ENCODE results near the gene MAGI1. TPM values are rescaled to one million over a fixed set of nuclear protein-coding genes. Genes with fewer than 3 reads are reported as not detected.

MAGI1 gene
- total RNA-seq, 6 donors from 2014 or later, result 33.0 to 72.9 (median 62.4) TPM

GRCh38 chr3:65448120-65448519 is 590.6 kb downstream of the MAGI1 start:
- Histone ChIP-seq H3K4me1 (no peaks in the 10 kb centered on the region), H3K27ac (no peak overlapping the region), H3K9me3 (no peaks in the 10 kb centered on the region), H3K4me3 (no peak overlapping the region), H3K36me3 (no peaks in the 10 kb centered on the region), H3K27me3 (no peaks in the 10 kb centered on the region)
- WGBS, 2 donors, result 91 to 92% methylated on average over 3 of the region's 3 CpGs
- ATAC-seq (ENCODE audit: low FRiP score in 2 of 2), result no peak
- DNase-seq, result no peak
- TF ChIP-seq EP300 (IDR thresholded peaks at IDR 0.05), result no peak
- no peak for TF ChIP-seq CTCF (IDR thresholded peaks at IDR 0.05)
- TF ChIP-seq POLR2A (IDR thresholded peaks at IDR 0.05), result no peak
- no peak for TF ChIP-seq POLR2AphosphoS5 (IDR thresholded peaks at IDR 0.05)

DNA sequence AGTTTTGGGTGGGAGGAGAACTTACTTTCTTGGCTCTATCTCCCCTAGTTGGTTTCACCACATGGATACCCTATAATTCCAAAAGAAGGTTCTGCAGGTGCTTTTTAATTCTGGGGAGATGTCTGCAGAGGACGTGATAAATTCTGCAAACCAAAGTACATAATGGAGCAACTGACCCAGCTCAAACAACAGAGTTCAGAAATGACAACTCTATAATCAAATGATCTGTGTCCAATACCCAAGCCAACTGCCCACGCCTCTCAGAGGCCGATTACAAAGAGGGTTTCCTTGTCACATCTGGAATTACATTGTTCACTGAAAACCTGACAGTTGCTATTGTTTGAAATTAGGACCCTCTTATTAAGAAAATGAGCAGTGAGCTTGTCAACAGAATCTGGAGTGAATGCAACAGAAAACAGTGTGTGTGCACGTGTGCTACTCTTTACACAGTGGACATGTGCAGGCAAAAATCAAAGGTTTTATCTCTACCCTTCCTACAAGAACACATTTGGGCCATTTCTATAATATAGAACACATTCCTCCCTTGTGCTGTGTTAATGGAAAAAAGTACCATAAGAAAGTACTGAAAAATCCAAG is 593.0 kb downstream of the MAGI1 start:
- H3K36me3 ChIP-seq, result no peaks in the 10 kb centered on the region
- no peak overlapping the region for H3K4me3 ChIP-seq
- WGBS, 2 donors, result 86 to 90% methylated on average over 4 of the region's 4 CpGs
- no peak overlapping the region for H3K27ac ChIP-seq
- H3K27me3 ChIP-seq, result no peaks in the 10 kb centered on the region
- TF ChIP-seq CTCF (IDR thresholded peaks at IDR 0.05), result no peak
- TF ChIP-seq EP300 (IDR thresholded peaks at IDR 0.05), result no peak
- no peak for TF ChIP-seq POLR2A (IDR thresholded peaks at IDR 0.05)
- no peak for TF ChIP-seq POLR2AphosphoS5 (IDR thresholded peaks at IDR 0.05)
- no peaks in the 10 kb centered on the region for H3K4me1 ChIP-seq
- ATAC-seq (ENCODE audit: low FRiP score in 2 of 2) (no peak), DNase-seq (no peak)
- no peaks in the 10 kb centered on the region for H3K9me3 ChIP-seq

GRCh38 chr3:65444447-65444815 is 594.3 kb downstream of the MAGI1 start:
- no peak for TF ChIP-seq POLR2A (IDR thresholded peaks at IDR 0.05)
- no peak for TF ChIP-seq POLR2AphosphoS5 (IDR thresholded peaks at IDR 0.05)
- no peak for TF ChIP-seq CTCF (IDR thresholded peaks at IDR 0.05)
- no peak for TF ChIP-seq EP300 (IDR thresholded peaks at IDR 0.05)
- Histone ChIP-seq H3K4me1 (no peaks in the 10 kb centered on the region), H3K27ac (no peak overlapping the region), H3K9me3 (no peaks in the 10 kb centered on the region), H3K27me3 (no peaks in the 10 kb centered on the region), H3K36me3 (no peaks in the 10 kb centered on the region), H3K4me3 (no peak overlapping the region)
- ATAC-seq (ENCODE audit: low FRiP score in 2 of 2) (no peak), DNase-seq (no peak)
- 83 to 96% methylated on average over 7 of the region's 7 CpGs for WGBS, 2 donors

DNA sequence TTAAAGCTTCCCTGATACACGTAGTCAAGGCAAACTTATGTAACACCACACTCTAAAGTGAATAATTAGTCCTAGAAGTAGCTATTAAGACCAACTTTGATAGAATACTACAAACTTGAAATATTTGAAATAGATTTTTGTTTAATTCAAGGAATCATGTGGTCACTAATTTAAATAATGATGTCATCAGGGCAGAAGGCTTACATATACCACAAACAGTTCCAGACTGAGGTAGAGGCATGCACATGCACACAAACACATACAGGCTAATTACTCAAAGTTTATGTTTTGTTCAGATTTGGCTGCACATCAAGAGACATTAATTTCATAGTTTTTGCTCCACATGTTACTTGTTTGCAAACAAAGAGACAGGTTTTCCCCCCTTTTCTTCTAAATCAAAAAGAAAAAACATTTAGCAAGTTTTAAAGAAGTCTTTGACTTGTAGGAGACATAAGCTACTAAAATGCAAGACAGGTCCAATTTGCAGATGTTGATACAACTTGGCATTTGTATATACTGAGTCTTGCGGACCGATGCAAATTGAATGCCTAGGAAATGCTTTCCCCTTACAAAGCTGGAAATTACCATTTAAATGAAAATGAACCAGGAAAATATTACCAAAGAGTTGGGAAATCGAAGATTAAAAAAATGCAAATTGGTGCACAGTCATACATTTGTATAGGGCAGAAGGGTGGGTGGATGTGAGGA is 594.8 kb downstream of the MAGI1 start:
- WGBS, 2 donors, result 84 to 85% methylated on average over 4 of the region's 4 CpGs
- DNase-seq, result no peak

More for the DNA sequence above, 594.8 kb downstream of the MAGI1 start:
- TF ChIP-seq POLR2A (IDR thresholded peaks at IDR 0.05), result no peak
- no peak for TF ChIP-seq CTCF (IDR thresholded peaks at IDR 0.05)
- TF ChIP-seq POLR2AphosphoS5 (IDR thresholded peaks at IDR 0.05), result no peak
- Histone ChIP-seq H3K36me3 (no peaks in the 10 kb centered on the region), H3K4me3 (no peak overlapping the region), H3K9me3 (no peaks in the 10 kb centered on the region), H3K27ac (no peak overlapping the region), H3K27me3 (no peaks in the 10 kb centered on the region), H3K4me1 (no peaks in the 10 kb centered on the region)
- no peak for ATAC-seq (ENCODE audit: low FRiP score in 2 of 2)
